ENCODE results near the gene UBAP1L.

DNA sequence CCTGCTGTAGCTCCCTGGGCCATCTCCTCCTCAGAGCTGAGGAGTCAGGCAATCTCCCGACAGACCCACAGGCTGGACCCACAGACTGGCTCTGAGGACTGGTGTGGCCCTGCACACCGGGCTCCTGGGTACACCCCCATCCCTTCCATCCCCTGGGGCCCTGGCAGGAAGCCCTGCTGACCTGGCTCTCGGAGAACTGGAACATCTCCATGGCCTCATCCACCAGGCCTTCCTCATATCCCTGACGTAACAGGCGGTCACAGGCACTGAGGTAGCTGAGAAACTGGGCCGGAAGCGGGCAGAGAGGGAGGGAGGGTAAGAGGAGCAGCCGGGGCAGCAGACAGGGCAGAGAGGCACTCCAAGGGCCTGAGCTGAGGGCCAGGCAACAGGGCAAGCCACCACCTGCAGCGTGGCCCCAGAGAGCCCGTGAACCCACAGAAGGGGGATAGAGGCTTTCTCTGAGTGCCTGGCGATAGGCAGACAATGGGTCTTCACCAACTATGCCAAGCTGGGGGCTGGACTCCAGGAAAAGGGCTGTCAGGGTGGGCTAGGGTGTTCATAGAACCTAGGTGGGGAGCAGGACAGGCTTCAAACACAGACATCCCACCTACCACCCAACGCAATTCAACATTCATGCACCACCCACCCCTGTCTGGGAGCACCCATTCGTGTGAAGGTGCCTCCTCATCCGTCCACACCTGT, 20.6 kb downstream of the UBAP1L start:
- no peak for TF ChIP-seq TCF7L2 (IDR thresholded peaks at IDR 0.05; ENCODE audit: low read depth, low read length)
- TF ChIP-seq, protein P1, sequence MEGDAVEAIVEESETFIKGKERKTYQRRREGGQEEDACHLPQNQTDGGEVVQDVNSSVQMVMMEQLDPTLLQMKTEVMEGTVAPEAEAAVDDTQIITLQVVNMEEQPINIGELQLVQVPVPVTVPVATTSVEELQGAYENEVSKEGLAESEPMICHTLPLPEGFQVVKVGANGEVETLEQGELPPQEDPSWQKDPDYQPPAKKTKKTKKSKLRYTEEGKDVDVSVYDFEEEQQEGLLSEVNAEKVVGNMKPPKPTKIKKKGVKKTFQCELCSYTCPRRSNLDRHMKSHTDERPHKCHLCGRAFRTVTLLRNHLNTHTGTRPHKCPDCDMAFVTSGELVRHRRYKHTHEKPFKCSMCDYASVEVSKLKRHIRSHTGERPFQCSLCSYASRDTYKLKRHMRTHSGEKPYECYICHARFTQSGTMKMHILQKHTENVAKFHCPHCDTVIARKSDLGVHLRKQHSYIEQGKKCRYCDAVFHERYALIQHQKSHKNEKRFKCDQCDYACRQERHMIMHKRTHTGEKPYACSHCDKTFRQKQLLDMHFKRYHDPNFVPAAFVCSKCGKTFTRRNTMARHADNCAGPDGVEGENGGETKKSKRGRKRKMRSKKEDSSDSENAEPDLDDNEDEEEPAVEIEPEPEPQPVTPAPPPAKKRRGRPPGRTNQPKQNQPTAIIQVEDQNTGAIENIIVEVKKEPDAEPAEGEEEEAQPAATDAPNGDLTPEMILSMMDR (IDR thresholded peaks at IDR 0.05), result no peak

Measured in Panc1 (cell line).